Body of pancreas (tissue), 4 donors: ENCODE measurements around the gene CLPX.

Experiments used
- POLR2A ChIP-seq, 3 donors: fragments of 450-650 bp; IDR thresholded peaks; one replicate each; pipeline ENCODE4 v1.6.1; 2016; ENCODE audit warnings: antibody characterized with exemption in 3 of 3, mild to moderate bottlenecking in 2 of 3
- TF ChIP-seq, protein P1 (sequence below), 7 experiments: fragments of 450-650 bp in 4 of 7; fragments of 200-600 bp in 3 of 7; sonication (generic) in 3 of 7; IDR thresholded peaks; one replicate each; pipeline ENCODE4 v1.5.1; 2016 to 2019; ENCODE audit warnings: antibody characterized with exemption in 7 of 7

DNA sequence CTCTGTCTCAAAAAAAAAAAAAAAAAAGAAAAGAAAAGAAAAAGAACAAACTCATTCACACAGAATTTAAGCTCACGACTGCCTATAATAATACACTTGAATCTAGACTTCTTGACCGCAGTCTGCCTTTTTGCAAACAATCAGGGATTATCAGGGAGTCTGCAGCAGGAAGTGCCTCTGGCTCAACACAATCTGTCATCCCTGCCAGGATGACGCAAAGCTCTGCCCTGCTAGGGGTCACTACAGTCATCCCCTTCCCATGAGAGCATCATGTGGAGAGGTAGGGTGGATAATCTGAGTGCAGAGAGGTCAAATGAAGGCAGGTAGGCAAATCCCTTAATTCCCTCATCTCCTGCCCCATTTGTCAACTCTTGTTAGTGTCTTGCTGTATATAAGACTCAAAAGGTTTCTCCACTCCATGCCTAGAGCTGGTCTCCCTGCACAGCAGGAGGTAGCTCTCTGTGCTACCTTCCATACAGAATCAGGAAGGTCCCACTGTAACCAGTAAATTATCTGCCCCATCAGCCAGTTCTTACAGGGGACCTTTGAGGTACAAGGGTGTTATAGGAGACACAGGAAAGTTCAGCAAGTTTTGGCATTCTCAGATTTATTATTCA is 74.4 kb downstream of the CLPX start:
- TF ChIP-seq, protein P1, sequence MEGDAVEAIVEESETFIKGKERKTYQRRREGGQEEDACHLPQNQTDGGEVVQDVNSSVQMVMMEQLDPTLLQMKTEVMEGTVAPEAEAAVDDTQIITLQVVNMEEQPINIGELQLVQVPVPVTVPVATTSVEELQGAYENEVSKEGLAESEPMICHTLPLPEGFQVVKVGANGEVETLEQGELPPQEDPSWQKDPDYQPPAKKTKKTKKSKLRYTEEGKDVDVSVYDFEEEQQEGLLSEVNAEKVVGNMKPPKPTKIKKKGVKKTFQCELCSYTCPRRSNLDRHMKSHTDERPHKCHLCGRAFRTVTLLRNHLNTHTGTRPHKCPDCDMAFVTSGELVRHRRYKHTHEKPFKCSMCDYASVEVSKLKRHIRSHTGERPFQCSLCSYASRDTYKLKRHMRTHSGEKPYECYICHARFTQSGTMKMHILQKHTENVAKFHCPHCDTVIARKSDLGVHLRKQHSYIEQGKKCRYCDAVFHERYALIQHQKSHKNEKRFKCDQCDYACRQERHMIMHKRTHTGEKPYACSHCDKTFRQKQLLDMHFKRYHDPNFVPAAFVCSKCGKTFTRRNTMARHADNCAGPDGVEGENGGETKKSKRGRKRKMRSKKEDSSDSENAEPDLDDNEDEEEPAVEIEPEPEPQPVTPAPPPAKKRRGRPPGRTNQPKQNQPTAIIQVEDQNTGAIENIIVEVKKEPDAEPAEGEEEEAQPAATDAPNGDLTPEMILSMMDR (IDR thresholded peaks at IDR 0.05), result no peak
- no peak for TF ChIP-seq POLR2A (IDR thresholded peaks at IDR 0.05)
